OCI-LY7 (cell line): ENCODE measurements around the gene AKAP13.

Source experiments
- EZH2phosphoT487 ChIP-seq: fragments of 200-600 bp; sonication (generic); IDR thresholded peaks from 2 replicates; pipeline ENCODE4 v1.6.1; 2018; ENCODE audit warnings: low read depth, borderline replicate concordance, mild to moderate bottlenecking, mixed run types, antibody characterized with exemption, low read length, moderate library complexity, mixed read lengths
- TF ChIP-seq, protein P1 (sequence below): fragments of 200-600 bp; sonication (generic); conservative IDR thresholded peaks from 2 replicates; pipeline ENCODE4 v1.5.1; 2014; ENCODE audit warnings: mild to moderate bottlenecking, antibody characterized with exemption, low read length, moderate library complexity, mixed read lengths

DNA sequence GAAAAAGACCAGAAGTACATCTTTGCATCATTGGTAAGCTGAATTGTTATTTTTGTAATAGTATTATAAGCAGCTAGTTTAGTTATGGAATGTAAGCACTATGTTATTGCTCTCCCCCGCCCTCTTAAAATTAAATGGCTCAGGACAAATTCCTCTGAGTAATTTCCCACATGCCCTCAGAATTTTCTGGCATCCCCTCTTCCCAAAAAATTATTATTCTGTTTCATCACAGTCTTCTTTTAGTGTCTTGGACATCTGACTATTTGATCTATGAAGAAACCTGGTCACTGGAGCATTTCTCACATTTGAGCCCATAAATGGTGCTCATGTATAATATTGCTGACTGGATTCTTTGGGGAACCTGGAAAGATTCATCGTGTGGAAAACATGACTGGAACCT is 346.1 kb downstream of the AKAP13 start:
- TF ChIP-seq, protein P1, sequence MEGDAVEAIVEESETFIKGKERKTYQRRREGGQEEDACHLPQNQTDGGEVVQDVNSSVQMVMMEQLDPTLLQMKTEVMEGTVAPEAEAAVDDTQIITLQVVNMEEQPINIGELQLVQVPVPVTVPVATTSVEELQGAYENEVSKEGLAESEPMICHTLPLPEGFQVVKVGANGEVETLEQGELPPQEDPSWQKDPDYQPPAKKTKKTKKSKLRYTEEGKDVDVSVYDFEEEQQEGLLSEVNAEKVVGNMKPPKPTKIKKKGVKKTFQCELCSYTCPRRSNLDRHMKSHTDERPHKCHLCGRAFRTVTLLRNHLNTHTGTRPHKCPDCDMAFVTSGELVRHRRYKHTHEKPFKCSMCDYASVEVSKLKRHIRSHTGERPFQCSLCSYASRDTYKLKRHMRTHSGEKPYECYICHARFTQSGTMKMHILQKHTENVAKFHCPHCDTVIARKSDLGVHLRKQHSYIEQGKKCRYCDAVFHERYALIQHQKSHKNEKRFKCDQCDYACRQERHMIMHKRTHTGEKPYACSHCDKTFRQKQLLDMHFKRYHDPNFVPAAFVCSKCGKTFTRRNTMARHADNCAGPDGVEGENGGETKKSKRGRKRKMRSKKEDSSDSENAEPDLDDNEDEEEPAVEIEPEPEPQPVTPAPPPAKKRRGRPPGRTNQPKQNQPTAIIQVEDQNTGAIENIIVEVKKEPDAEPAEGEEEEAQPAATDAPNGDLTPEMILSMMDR: no peak
- TF ChIP-seq EZH2phosphoT487: no peak
